Erythroblast (primary cell): Measurements from ENCODE around the gene ZNF121.
"Not testable (repeated sequence)": the region's sequence is repeated elsewhere in the genome, so short reads cannot be mapped to it uniquely, and the experiment has no call there.

Source experiments
- DNase-seq, 2 experiments: peaks; one replicate each; lab custom pipeline; 2025; lab: John Stamatoyannopoulos, UW
- GATA1 ChIP-seq: IDR thresholded peaks from 2 replicates; pipeline ENCODE4 v1.6.1; 2011; ENCODE audit warnings: low read depth, mild to moderate bottlenecking, control low read depth, low read length, moderate library complexity
- POLR2A ChIP-seq: IDR thresholded peaks from 2 replicates; pipeline ENCODE4 v1.6.1; 2011; ENCODE audit warnings: mild to moderate bottlenecking, low read length

ZNF121 gene

DNA sequence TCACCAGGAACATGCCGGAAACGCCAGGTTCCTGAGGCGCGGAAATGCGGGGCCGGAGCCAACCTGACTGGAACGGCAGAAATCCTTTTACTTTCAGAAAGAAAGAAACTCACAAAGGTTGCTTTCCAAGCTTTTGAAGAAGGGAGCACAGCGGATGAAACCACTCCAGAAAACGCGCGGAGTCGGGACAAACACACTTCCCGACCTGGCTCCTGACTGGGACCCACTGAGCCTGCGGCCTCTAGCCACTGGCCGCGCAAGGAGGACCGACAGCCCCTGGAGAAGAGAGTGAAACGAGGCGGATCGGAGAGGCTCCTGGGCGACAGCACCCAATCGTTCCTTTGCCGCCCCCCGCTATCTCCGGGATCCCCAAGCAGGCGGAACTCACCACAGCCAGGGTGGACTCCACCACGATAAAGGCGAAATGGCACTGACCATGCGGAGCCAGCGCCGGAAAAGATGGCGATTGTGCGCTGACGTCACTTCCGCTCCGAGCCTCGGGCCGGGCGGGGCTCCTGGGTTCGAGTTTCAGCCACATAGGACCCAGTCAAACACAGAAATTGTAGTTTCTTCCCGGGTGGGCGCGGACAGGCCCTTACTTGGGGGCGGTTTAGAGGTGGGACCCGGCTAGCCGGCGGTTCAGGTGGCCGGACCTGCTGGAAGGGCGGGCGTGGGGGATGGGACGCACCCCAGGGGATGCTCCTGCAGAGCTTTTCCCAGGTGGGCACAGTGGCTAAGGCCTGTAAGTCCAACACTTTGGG is at the start of gene ZNF121:
Gene ZNF121, minus strand, starts transcription at position 432 of the 761 bp plus-strand sequence. CDS start 16,407 bp downstream, outside the sequence.
- peak; percentile 93 to 94 for DNase-seq
- TF ChIP-seq POLR2A (peak; percentile 86), GATA1 (no peak)

DNA sequence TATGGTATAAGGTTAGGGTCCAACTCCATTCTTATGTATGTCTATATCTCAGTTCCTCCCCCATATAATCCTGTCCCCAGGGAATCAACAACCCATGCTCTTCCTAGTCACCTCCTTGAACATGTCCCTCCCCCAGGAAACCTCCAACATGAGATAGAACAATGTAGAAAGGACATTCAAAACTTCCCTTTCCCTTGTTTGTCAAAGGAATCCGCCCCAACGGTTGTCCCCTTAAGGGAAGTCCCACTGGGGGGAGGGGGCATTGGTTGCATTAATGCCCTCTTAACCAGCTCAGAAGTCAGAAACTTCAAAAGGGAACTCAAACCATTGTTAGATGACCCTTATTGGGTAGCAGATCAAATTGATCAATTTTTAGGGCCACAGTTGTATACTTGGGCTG is 43.6 kb upstream of the ZNF121 start:
- no peak for DNase-seq
- no peak for TF ChIP-seq GATA1
- TF ChIP-seq POLR2A = no peak

DNA sequence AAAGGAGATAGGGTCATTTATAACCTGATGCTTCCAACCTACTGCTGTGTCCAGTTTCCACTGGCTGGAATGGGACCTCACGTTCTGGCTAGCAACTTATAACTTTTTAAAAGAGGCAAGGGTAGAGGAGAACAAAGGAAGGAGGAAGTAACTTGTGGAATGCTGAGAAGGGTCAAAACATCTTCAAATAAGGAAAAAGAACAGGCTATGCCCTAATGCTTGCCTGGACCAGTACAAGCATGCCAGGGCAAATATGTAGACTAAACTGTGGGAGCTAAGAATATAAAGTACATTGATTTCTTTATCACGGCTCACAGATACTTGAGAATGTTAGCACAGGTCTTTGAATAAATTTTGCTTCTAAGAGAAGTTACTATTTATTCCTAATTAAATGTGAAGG is 38.2 kb upstream of the ZNF121 start:
- DNase-seq = no peak
- TF ChIP-seq POLR2A (no peak), GATA1 (no peak)

DNA sequence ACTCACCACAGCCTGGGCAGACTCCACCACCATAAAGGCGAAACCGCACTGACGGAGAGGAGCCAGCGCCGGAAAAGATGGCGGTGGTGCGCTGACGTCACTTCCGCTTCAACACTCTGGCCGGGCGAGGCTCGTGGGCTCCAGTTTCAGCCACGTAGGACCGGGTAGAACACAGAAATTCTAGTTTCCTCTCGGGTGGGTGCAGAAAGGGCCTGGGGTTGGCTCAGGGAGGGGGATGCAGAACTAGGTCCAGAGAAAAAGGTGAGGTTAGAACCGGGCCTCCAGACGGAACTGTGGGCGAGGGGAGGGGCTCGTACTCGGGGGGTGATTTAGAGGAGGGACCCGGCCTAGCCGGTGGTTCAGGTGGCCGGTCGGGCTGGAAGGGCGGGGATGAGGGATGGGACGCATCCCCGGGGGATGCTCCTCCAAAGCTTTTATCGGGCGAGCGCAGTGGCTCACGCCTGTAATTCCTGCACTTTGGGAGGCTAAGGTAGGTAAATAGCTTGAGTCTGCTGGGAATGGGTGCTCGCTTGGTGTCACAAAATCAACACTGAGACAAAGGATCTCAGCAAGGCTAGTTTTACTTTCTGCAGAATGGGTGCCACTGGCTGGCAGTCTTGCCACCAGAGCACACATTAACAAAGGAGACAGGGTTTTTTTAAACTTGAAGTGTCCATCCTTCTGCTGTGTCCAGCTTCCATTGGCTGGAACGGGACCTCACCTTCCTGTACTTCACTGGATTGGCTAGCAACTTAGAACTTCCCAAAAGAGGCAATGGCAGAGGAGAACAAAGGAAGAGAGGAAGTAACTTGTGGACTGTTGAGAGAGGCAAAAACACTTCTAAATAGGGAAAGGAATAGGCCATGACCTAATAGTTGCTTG is 37.1 kb upstream of the ZNF121 start, which contains the start of gene ZNF561:
Gene ZNF561, minus strand, starts transcription at position 77 of the 882 bp plus-strand sequence. CDS start 1,776 bp downstream, outside the sequence.
- TF ChIP-seq POLR2A = peak; percentile 73
- no peak for TF ChIP-seq GATA1
- DNase-seq = peak; percentile 93 to 94

DNA sequence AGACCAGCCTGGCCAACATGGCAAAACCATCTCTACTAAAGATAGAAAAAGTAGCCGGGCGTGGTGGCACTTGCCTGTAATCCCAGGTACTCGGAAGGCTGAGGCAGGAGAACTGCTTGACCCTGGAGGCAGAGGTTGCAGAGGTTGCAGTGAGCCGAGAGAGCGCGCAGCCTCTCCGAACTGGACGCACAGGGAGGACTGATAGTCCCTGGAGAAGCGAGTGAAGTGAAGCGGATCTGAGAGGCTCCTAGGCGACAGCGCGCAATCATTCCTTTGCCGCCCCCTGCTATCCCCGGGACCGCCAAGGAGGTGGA is 36.5 kb upstream of the ZNF121 start:
- TF ChIP-seq GATA1 (no peak), POLR2A (no peak)
- DNase-seq = no peak

DNA sequence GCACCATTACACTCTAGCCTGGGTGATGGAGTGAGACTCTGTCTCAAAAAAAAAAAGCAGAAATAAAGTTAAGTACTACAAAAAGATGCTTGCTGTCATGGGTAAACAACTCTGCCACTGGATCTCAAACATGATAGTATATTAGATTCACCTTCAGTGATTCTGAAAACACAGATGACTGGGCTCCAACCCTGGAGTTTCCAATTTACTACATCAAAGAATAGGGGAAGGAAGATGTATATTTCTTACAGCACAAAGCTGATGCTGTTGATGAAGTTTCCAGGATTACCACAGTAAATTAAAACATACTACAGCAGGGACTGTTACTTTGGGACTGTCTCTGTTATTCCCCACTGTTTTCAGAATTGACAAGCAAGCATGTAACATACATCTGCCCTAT is 31.5 kb upstream of the ZNF121 start:
- DNase-seq = no peak
- TF ChIP-seq GATA1 (no peak), POLR2A (no peak)

DNA sequence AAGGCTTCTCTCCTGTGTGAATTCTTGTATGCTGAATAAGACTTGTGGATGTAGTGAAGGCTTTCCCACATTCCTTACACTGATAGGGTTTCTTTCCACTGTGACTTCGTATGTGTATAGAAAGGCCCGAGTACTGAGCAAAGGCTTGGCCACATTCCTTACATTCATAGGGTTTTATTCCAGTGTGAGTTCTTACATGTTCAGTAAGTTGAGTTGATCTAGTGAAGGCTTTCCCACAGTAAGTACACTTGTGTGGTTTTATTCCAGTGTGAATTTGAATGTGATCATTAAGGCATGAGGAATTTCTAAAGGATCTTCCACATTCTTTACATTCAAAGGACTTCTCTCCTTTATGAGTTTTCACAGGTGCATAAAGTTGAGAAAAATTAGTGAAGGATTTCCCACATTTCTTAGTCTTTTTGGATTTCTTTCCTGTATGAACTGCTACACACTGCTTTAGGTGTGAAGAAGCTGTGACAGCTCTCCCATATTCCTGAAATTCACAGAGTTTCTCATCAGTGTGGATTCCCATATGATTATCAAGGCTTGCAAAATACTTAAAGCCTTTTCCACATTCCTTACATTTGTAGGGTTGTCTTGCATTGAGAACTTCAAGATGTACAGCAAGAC is 26.3 kb upstream of the ZNF121 start:
- TF ChIP-seq POLR2A = no peak
- TF ChIP-seq GATA1 = no peak
- no peak for DNase-seq

DNA sequence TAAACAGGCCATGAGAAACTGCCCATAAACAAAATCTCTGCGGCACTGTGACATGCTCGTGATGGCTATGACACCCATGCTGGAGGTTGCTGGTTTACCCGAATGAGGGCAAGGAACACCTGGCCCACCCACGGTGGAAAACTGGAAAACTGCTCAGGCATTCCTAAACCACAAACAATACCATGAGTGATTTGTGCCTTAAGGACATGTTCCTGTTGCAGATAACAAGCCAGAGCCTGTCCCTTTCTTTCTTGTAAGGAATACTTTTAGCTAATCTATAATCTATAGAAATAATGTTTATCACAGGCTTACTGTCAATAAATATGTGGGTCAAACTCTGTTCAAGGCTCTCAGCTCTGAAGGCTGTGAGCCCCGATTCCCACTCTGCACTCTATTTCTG is 24.6 kb upstream of the ZNF121 start:
- DNase-seq = no peak
- TF ChIP-seq POLR2A = peak; percentile 20
- no peak for TF ChIP-seq GATA1

DNA sequence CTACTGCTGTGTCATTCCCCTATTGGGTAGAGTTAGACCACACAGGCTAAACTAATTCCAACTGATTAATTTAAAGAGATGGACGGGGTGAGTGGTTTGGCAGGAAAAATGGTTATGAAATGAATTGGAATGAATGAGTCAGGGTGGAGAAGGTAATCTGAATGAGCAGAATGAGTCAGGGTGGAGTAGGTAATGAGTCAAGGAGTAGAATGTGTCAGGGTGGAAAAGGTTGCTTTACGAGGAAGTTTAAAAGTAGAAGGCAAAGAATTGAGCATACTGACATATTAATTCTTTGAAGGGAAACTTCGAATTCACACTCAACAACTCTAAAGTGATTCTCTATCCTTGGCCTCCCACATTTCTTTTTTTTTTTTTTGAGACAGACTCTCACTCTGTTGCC is 12.7 kb upstream of the ZNF121 start:
- no peak for DNase-seq
- TF ChIP-seq POLR2A (no peak), GATA1 (no peak)

DNA sequence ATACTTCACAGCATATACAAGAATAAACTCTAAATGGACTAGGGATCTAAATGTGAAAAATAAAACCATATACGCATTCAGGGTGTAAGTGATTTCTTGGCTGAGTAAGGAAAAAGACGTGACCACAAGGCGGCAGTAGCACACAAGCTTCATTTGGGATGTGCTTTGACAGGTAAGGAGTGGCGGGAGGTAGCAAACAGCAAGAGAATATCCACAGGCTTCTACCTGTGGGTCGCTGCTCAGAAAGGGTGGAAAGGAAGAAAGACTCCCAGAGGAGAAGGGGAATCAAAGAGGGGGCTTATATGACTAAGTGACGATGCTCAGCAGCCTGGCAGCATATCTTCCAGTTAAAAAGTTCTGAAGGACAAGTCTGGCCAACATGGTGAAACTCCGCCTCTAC is 2.5 kb upstream of the ZNF121 start:
- DNase-seq = peak; percentile 75 to 84
- TF ChIP-seq POLR2A (no peak), GATA1 (no peak)

DNA sequence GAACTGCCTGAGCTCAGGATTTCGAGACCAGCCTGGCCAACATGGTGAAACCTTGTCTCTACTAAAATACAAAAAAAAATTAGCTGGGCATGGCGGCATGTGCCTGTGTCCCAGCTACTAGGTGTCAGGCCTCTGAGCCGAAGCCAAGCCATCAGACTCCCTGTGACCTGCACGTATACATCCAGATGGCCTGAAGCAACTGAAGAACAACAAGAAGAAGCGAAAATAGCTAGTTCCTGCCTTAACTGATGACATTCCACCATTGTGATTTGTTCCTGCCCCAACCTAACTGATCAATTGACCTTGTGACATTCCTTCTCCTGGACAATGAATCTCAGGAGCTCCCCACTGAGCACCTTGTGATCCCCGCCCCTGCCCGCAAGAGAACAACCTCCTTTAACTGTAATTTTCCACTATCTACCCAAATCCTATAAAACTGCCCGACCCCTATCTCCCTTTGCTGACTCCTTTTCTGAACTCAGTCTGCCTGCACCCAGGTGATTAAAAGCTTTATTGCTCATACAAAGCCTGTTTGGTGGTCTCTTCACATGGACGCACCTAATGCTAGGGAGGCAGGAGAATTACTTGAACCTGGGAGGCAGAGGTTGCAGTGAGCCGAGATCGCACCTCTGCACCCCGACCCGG is 2.1 kb downstream of the ZNF121 start:
- not testable (repeated sequence) for DNase-seq

DNA sequence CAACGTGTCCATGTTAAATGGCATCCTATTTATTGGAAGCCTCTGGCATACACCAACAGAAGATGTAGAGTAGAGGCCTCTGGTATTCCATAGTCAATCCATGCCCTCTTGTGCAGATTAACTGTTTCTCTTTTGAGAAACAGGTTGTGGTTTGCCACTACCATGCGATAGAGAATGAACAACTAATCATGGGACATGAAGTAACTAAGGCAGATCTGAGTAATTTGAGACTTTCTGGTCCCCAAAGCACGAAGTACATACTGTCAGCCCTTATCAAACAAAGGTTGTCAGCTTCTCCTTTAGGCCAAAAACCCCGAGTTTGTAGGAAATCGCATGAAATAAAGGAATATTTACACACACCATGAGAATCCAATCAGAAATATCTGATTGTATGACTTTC is 3.6 kb downstream of the ZNF121 start:
- TF ChIP-seq GATA1 = no peak
- no peak for TF ChIP-seq POLR2A
- no peak for DNase-seq

DNA sequence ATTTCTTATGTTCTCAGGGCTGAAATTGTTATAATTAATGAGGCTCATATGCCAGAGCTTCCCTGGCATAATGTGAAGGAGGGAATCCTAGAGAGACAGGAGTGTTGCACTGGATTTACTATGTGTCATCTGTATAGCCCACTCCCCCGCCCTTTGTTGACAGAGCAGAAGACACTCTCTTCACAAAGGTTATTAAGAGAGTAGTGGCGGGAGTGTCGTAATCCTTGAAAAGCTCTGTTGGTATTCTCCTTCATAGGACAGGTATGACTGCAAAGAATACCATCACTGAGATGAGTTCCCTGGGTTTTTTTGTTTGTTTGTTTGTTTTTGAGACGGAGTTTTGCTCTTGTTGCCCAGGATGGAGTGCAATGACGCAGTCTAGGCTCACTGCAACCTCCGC is 14.0 kb downstream of the ZNF121 start:
- TF ChIP-seq POLR2A (no peak), GATA1 (no peak)
- no peak for DNase-seq

DNA sequence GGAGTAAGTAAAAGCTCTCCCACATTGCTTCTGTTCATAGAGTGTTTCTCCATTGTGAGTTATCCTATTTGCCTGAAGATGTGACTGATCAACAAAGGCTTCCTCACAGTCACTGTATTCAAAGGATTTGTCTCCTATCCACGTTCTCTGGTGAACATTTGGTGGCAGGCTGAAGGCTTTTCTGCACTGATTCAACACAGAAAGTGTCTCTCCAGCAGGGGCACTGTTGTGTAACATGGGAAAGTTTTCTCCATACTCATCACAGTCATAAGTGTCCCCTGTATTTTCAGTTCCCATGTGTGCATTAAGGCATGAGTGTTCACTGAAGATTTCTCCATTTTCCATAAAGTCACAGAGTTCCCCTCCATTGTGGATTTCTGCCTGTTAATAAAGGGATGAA is 17.6 kb downstream of the ZNF121 start:
- TF ChIP-seq GATA1 (no peak), POLR2A (no peak)
- peak in 1 of 2 experiments; percentile 24 for DNase-seq
